ENCODE data around the gene GOSR1. TPM values are rescaled to one million over a fixed set of nuclear protein-coding genes. Genes with fewer than 3 reads are reported as not detected.
"Not testable (repeated sequence)": the region's sequence is repeated elsewhere in the genome, so short reads cannot be mapped to it uniquely, and the experiment has no call there.

The GOSR1 gene
- total and polyA plus RNA-seq, 2 donors (not counting 1 experiment from before 2014, with no cell fraction given): 19.1 to 66.6 TPM

GRCh38 chr17:30571921-30572320 lies 94.7 kb downstream of the GOSR1 start:
- H3K79me2 ChIP-seq (ENCODE audit: control insufficient read depth, insufficient read depth, low read length): no peaks in the 10 kb centered on the region
- TF ChIP-seq CTCF (IDR thresholded peaks at IDR 0.05): no peak
- no peak for TF ChIP-seq EZH2 (IDR thresholded peaks at IDR 0.05; ENCODE audit: borderline replicate concordance, insufficient read depth, low read depth, low read length, poor library complexity, severe bottlenecking)

GRCh38 chr17:30572651-30573554 lies 95.7 kb downstream of the GOSR1 start:
- H4K20me1 ChIP-seq (ENCODE audit: control insufficient read depth, insufficient read depth, low read length, poor library complexity, severe bottlenecking); CTCF ChIA-PET; H3K27me3 Mint-ChIP-seq; DNase-seq; H3K36me3 ChIP-seq (replicated peaks in 1 of 2; ENCODE audit: control extremely low read depth in 1 of 2, control insufficient read depth in 1 of 2, extremely low read depth in 1 of 2, insufficient read depth in 2 of 2, low read length in 1 of 2); H3K4me3 ChIP-seq (ENCODE audit: control extremely low read depth in 1 of 5, extremely low read depth in 1 of 5, insufficient read depth in 1 of 5, low read depth in 2 of 5, low read length in 4 of 5); H3K27ac ChIP-seq (ENCODE audit: low read length in 2 of 2); H3K9me3 ChIP-seq (ENCODE audit: control extremely low read depth in 1 of 3, control insufficient read depth in 2 of 3, insufficient read depth in 1 of 3, low read length in 2 of 3); POLR2A ChIA-PET; intact Hi-C loops (cut with micrococcal nuclease); H3K9ac ChIP-seq (ENCODE audit: low read length); H3K4me2 ChIP-seq (replicated peaks; ENCODE audit: low read depth, low read length, poor library complexity, severe bottlenecking); H3K27ac Mint-ChIP-seq; H3K4me3 Mint-ChIP-seq; H3K4me1 ChIP-seq (ENCODE audit: control insufficient read depth in 2 of 2, insufficient read depth in 2 of 2, low read length in 2 of 2); H2AFZ ChIP-seq (ENCODE audit: insufficient read depth, low read depth, low read length, poor library complexity, severe bottlenecking); H3K9me3 Mint-ChIP-seq (ENCODE audit: insufficient read depth); ATAC-seq (ENCODE audit: low read depth); H3K27me3 ChIP-seq (replicated peaks in 1 of 4; ENCODE audit: control extremely low read depth in 1 of 4, control insufficient read depth in 3 of 4, insufficient read depth in 4 of 4, low read length in 3 of 4); H3K4me1 Mint-ChIP-seq; H3K79me2 ChIP-seq (ENCODE audit: control insufficient read depth, insufficient read depth, low read length): not testable (repeated sequence)
- 92% methylated on average over 12 of the region's 17 CpGs for WGBS (ENCODE audit: insufficient coverage)

More at GRCh38 chr17:30571921-30572320, 94.7 kb downstream of the GOSR1 start:
- Mint-ChIP-seq H3K4me3 (no peak overlapping the region), H3K27me3 (peaks cover 9% of the 10 kb centered on the region), H3K4me1 (no peaks in the 10 kb centered on the region), H3K9me3 (ENCODE audit: insufficient read depth) (no peaks in the 10 kb centered on the region), H3K27ac (no peak overlapping the region)
- Histone ChIP-seq H2AFZ (ENCODE audit: insufficient read depth, low read depth, low read length, poor library complexity, severe bottlenecking) (no peak overlapping the region), H4K20me1 (ENCODE audit: control insufficient read depth, insufficient read depth, low read length, poor library complexity, severe bottlenecking) (no peaks in the 10 kb centered on the region), H3K4me2 (replicated peaks; ENCODE audit: low read depth, low read length, poor library complexity, severe bottlenecking) (no peak overlapping the region), H3K27me3 (replicated peaks in 1 of 4; ENCODE audit: control extremely low read depth in 1 of 4, control insufficient read depth in 3 of 4, insufficient read depth in 4 of 4, low read length in 3 of 4) (no peaks in the 10 kb centered on the region), H3K9ac (ENCODE audit: low read length) (no peak overlapping the region), H3K9me3 (ENCODE audit: control extremely low read depth in 1 of 3, control insufficient read depth in 2 of 3, insufficient read depth in 1 of 3, low read length in 2 of 3) (no peaks in the 10 kb centered on the region), H3K4me3 (ENCODE audit: control extremely low read depth in 1 of 5, extremely low read depth in 1 of 5, insufficient read depth in 1 of 5, low read depth in 2 of 5, low read length in 4 of 5) (no peak overlapping the region), H3K4me1 (ENCODE audit: control insufficient read depth in 2 of 2, insufficient read depth in 2 of 2, low read length in 2 of 2) (no peaks in the 10 kb centered on the region), H3K27ac (ENCODE audit: low read length in 2 of 2) (no peak overlapping the region), H3K36me3 (replicated peaks in 1 of 2; ENCODE audit: control extremely low read depth in 1 of 2, control insufficient read depth in 1 of 2, extremely low read depth in 1 of 2, insufficient read depth in 2 of 2, low read length in 1 of 2) (no peaks in the 10 kb centered on the region)
- ChIA-PET POLR2A (no interaction called here), CTCF (no interaction called here)
- 100% methylated on average over 4 of the region's 7 CpGs for WGBS (ENCODE audit: insufficient coverage)
- intact Hi-C loops (cut with micrococcal nuclease): no loop called here
- ATAC-seq (ENCODE audit: low read depth) (no peak), DNase-seq (no peak)
